Measurements from ENCODE around the gene HOXB5.

Gene HOXB5

GRCh38 chr17:48559122-48559839 lies 34.3 kb downstream of the HOXB5 start:
- no peak overlapping the region for H3K27ac ChIP-seq
- TF ChIP-seq CTCF (conservative IDR thresholded peaks at IDR 0.05) = no peak

- TF ChIP-seq CTCF (conservative IDR thresholded peaks at IDR 0.05) = no peak
- no peak overlapping the region for H3K27ac ChIP-seq
Observed at GRCh38 chr17:48558831-48559121, 34.8 kb downstream of the HOXB5 start.

GRCh38 chr17:48558057-48558830 lies 35.3 kb downstream of the HOXB5 start:
- no peak overlapping the region for H3K27ac ChIP-seq
- no peak for TF ChIP-seq CTCF (conservative IDR thresholded peaks at IDR 0.05)

GRCh38 chr17:48556576-48557401 lies 36.8 kb downstream of the HOXB5 start:
- TF ChIP-seq CTCF (conservative IDR thresholded peaks at IDR 0.05) = no peak
- H3K27ac ChIP-seq = no peak overlapping the region

- H3K27ac ChIP-seq = no peak overlapping the region
- no peak for TF ChIP-seq CTCF (conservative IDR thresholded peaks at IDR 0.05)
Observed at GRCh38 chr17:48556229-48556575, 37.4 kb downstream of the HOXB5 start.

GRCh38 chr17:48555258-48556228 lies 38.0 kb downstream of the HOXB5 start:
- no peak for TF ChIP-seq CTCF (conservative IDR thresholded peaks at IDR 0.05)
- peak overlapping the region; percentile 38; the same call in 1 of the 2 replicates for H3K27ac ChIP-seq

Data from VCaP (cell line).